A549 (cell line): ENCODE results near the gene CBFA2T3.

ENCODE experiments used
- BHLHE40 ChIP-seq: IDR thresholded peaks from 2 replicates; pipeline ENCODE4 v1.6.1; 2012; ENCODE audit warnings: low read depth, low read length, inconsistent platforms
- CTCF ChIP-seq: fragments of >200 bp; sonication (Bioruptor Twin); formaldehyde crosslinking; IDR thresholded peaks from 3 replicates; pipeline ENCODE4 v1.5.1; 2016
- ESRRA ChIP-seq: fragments of 150-350 bp; IDR thresholded peaks from 2 replicates; pipeline ENCODE4 v1.6.1; 2014; ENCODE audit warnings: mild to moderate bottlenecking, low read length, borderline replicate concordance
- FOSL2 ChIP-seq, 2 experiments: fragments of 450-650 bp in 1 of 2; fragments of >200 bp in 1 of 2; sonication (Bioruptor Twin) in 1 of 2; formaldehyde crosslinking; IDR thresholded peaks; 2 replicates each; pipeline versions ENCODE4 v1.5.0 to v1.6.1; 2016 to 2020; ENCODE audit warnings: mild to moderate bottlenecking in 1 of 2, moderate library complexity in 1 of 2
- NFE2L2 ChIP-seq: fragments of 150-350 bp; conservative IDR thresholded peaks from 2 replicates; pipeline ENCODE4 v1.6.1; 2014; ENCODE audit warnings: low read length
- ZNF302 ChIP-seq: fragments of 250-450 bp; sonication (Bioruptor Pico); IDR thresholded peaks from 2 replicates; pipeline ENCODE4 v1.9.0; 2021; ENCODE audit warnings: inconsistent platforms, mild to moderate bottlenecking, moderate library complexity

- no peak for TF ChIP-seq BHLHE40
- TF ChIP-seq CTCF: no peak
- TF ChIP-seq FOSL2 (IDR thresholded peaks at IDR 0.05): no peak
- no peak for TF ChIP-seq FOSL2 (CRISPR knock-in tag; IDR thresholded peaks at IDR 0.05)
- no peak for TF ChIP-seq ZNF302 (CRISPR knock-in tag)
- TF ChIP-seq ESRRA: no peak
- no peak for TF ChIP-seq NFE2L2
Measured at GRCh38 chr16:88866151-88866920, 110.7 kb downstream of the CBFA2T3 start, which contains the start of gene PABPN1L.
